Measurements from ENCODE around the gene CRHR1. TPM values are rescaled to one million over a fixed set of nuclear protein-coding genes. Genes with fewer than 3 reads are reported as not detected.

CRHR1 gene
- total RNA-seq, 2 donors from 2014 or later: 1.4 to 2.1 TPM

DNA sequence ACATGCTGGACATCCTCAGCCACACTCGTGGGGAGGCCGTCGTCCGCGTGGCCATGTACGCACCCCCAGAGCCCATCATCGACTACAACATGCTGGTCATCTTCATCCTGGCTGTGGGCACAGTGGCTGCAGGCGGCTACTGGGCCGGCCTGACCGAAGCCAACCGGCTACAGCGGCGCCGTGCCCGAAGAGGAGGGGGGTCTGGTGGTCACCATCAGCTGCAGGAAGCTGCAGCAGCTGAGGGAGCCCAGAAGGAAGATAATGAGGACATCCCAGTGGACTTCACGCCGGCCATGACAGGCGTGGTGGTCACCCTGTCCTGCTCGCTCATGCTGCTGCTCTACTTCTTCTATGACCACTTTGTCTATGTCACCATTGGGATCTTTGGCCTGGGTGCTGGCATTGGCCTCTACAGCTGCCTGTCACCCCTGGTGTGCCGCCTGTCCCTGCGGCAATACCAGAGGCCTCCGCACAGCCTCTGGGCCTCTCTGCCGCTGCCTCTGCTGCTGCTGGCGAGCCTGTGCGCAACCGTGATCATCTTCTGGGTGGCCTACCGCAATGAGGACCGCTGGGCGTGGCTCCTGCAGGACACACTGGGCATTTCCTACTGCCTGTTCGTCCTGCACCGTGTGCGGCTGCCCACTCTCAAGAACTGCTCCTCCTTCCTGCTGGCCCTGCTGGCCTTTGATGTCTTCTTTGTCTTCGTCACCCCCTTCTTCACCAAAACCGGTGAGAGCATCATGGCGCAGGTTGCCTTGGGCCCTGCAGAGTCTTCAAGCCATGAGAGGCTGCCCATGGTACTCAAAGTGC is 61.5 kb downstream of the CRHR1 start:
- H3K27me3 ChIP-seq (replicated peaks; ENCODE audit: insufficient read depth): no peaks in the 10 kb centered on the region
- DNase-seq (ENCODE audit: low spot score): no peak
- no peaks in the 10 kb centered on the region for H3K4me1 ChIP-seq (replicated peaks)
- no peak overlapping the region for H3K4me3 ChIP-seq
- no peaks in the 10 kb centered on the region for H3K9me3 ChIP-seq
- no peak overlapping the region for H3K27ac ChIP-seq
- H3K36me3 ChIP-seq: no peaks in the 10 kb centered on the region
- intact Hi-C loops (cut with DNase I): no loop called here
- WGBS: 92% methylated on average over 25 of the region's 35 CpGs
- no peak for TF ChIP-seq POLR2A (IDR thresholded peaks at IDR 0.05)
- TF ChIP-seq POLR2AphosphoS5 (IDR thresholded peaks at IDR 0.05): no peak
- TF ChIP-seq, protein P1, sequence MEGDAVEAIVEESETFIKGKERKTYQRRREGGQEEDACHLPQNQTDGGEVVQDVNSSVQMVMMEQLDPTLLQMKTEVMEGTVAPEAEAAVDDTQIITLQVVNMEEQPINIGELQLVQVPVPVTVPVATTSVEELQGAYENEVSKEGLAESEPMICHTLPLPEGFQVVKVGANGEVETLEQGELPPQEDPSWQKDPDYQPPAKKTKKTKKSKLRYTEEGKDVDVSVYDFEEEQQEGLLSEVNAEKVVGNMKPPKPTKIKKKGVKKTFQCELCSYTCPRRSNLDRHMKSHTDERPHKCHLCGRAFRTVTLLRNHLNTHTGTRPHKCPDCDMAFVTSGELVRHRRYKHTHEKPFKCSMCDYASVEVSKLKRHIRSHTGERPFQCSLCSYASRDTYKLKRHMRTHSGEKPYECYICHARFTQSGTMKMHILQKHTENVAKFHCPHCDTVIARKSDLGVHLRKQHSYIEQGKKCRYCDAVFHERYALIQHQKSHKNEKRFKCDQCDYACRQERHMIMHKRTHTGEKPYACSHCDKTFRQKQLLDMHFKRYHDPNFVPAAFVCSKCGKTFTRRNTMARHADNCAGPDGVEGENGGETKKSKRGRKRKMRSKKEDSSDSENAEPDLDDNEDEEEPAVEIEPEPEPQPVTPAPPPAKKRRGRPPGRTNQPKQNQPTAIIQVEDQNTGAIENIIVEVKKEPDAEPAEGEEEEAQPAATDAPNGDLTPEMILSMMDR (IDR thresholded peaks at IDR 0.05): no peak

DNA sequence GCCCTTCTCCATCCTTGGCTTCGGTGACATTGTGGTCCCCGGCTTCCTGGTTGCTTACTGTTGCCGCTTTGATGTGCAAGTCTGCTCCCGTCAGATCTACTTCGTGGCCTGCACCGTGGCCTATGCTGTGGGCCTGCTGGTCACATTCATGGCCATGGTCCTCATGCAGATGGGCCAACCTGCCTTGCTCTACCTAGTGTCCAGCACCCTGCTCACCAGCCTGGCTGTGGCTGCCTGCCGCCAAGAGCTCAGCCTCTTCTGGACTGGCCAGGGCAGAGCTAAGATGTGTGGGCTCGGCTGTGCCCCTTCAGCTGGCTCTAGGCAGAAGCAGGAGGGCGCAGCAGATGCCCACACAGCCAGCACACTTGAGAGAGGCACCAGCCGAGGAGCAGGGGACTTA is 62.1 kb downstream of the CRHR1 start:
- 91% methylated on average over 8 of the region's 10 CpGs for WGBS
- no peak for TF ChIP-seq POLR2A (IDR thresholded peaks at IDR 0.05)
- no peak for TF ChIP-seq POLR2AphosphoS5 (IDR thresholded peaks at IDR 0.05)
- TF ChIP-seq, protein P1 (IDR thresholded peaks at IDR 0.05): no peak
- no peak for DNase-seq (ENCODE audit: low spot score)
- H3K4me3 ChIP-seq: no peak overlapping the region
- H3K36me3 ChIP-seq: no peaks in the 10 kb centered on the region
- H3K27me3 ChIP-seq (replicated peaks; ENCODE audit: insufficient read depth): no peaks in the 10 kb centered on the region
- no peaks in the 10 kb centered on the region for H3K4me1 ChIP-seq (replicated peaks)
- H3K9me3 ChIP-seq: no peaks in the 10 kb centered on the region
- intact Hi-C loops (cut with DNase I): no loop called here
- H3K27ac ChIP-seq: no peak overlapping the region

GRCh38 chr17:45846646-45847045 is 62.5 kb downstream of the CRHR1 start:
- TF ChIP-seq, protein P1 (IDR thresholded peaks at IDR 0.05): no peak
- TF ChIP-seq POLR2AphosphoS5 (IDR thresholded peaks at IDR 0.05): no peak
- TF ChIP-seq POLR2A (IDR thresholded peaks at IDR 0.05): no peak
- Histone ChIP-seq H3K4me3 (no peak overlapping the region), H3K9me3 (no peaks in the 10 kb centered on the region), H3K27ac (no peak overlapping the region), H3K36me3 (no peaks in the 10 kb centered on the region), H3K4me1 (replicated peaks) (no peaks in the 10 kb centered on the region), H3K27me3 (replicated peaks; ENCODE audit: insufficient read depth) (no peaks in the 10 kb centered on the region)
- 81% methylated on average over 5 of the region's 9 CpGs for WGBS
- DNase-seq (ENCODE audit: low spot score): no peak
- intact Hi-C loops (cut with DNase I): no loop called here

DNA sequence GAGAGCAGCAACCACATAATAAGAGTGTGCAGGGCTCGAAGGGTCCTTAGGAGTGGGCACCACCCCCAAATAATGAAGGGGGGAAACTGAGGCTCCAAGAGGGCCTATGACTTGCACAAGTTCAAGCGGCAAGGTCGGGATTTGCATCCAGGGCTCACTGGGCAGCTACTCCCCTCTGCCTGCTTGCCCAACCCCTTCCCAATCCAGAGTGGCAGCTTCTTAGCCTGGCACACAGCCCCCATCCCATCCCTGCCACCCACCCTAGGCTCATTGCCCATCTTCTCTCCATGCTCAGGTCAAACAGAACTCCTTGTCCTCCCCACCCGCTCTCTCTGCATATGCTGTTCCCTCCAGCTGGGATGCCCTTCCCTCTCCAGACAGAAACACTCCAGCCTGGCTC is 63.0 kb downstream of the CRHR1 start:
- Histone ChIP-seq H3K4me3 (no peak overlapping the region), H3K36me3 (no peaks in the 10 kb centered on the region), H3K9me3 (no peaks in the 10 kb centered on the region), H3K4me1 (replicated peaks) (no peaks in the 10 kb centered on the region), H3K27me3 (replicated peaks; ENCODE audit: insufficient read depth) (no peaks in the 10 kb centered on the region), H3K27ac (no peak overlapping the region)
- DNase-seq (ENCODE audit: low spot score): no peak
- 98% methylated on average over 4 of the region's 4 CpGs for WGBS
- TF ChIP-seq POLR2A (IDR thresholded peaks at IDR 0.05) (no peak), POLR2AphosphoS5 (IDR thresholded peaks at IDR 0.05) (no peak)
- TF ChIP-seq, protein P1 (IDR thresholded peaks at IDR 0.05): no peak
- intact Hi-C loops (cut with DNase I): no loop called here

DNA sequence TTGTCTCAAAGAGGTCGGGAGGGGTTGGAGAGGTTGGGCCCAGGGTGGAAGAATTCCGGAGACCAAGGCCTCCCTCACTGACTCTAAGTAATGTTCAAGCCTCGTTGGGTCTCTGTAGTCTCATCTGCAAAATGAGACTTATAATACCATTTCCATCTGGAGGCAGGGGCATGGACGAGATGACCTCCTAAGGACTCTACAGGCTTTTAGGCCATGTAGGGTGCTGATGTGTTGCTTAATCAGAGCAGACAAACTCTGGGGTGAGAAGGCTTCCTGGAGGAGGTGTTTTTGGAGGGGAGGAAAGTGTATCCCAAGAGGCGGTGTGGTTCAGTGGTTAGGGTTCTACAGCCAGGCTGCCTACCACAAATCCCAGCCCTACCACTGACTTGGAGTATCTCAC is 63.6 kb downstream of the CRHR1 start:
- Histone ChIP-seq H3K36me3 (no peaks in the 10 kb centered on the region), H3K4me1 (replicated peaks) (no peaks in the 10 kb centered on the region), H3K4me3 (no peak overlapping the region), H3K27me3 (replicated peaks; ENCODE audit: insufficient read depth) (no peaks in the 10 kb centered on the region), H3K27ac (no peak overlapping the region), H3K9me3 (no peaks in the 10 kb centered on the region)
- 84% methylated on average over 5 of the region's 5 CpGs for WGBS
- intact Hi-C loops (cut with DNase I): no loop called here
- TF ChIP-seq, protein P1 (IDR thresholded peaks at IDR 0.05): no peak
- TF ChIP-seq POLR2AphosphoS5 (IDR thresholded peaks at IDR 0.05) (no peak), POLR2A (IDR thresholded peaks at IDR 0.05) (no peak)
- DNase-seq (ENCODE audit: low spot score): no peak
